H1 (cell line): ENCODE measurements around the gene TMPRSS3. TPM values are rescaled to one million over a fixed set of nuclear protein-coding genes. Genes with fewer than 3 reads are reported as not detected.
A peak's percentile ranks its signal among the peaks of the same experiment; 100 is the strongest.

Experiments
- CTCF ChIA-PET: fragments of 300-600 bp; sonication (Branson Sonifier 250); formaldehyde crosslinking; loops from one replicate; lab custom pipeline; 2021; ENCODE audit not compliant: partially characterized antibody; lab: Charles Lee
- POLR2A ChIA-PET: fragments of 300-600 bp; sonication (Branson Sonifier 250); formaldehyde crosslinking; loops from one replicate; lab custom pipeline; 2021; ENCODE audit warnings: inconsistent platforms; ENCODE audit not compliant: partially characterized antibody; lab: Charles Lee
- DNase-seq, 2 experiments: peaks; one replicate each; pipeline versions ENCODE4 v3.0.0 to v3.0.0-alpha.2; 2010 to 2022; ENCODE audit warnings: low spot score in 2 of 2, low read depth in 1 of 2, mixed read lengths in 1 of 2
- FAIRE-seq: peaks from 2 replicates; lab custom pipeline; 2011; peaks lifted over from hg19 to GRCh38; lab: Jason Lieb, UNC
- H2AFZ ChIP-seq: 2 replicates; pipeline ENCODE4 v1.8.1; 2012; ENCODE audit warnings: low read length, inconsistent platforms
- H2AK5ac ChIP-seq: 2 replicates; pipeline ENCODE4 v1.6.1; 2013; ENCODE audit warnings: low read depth, low read length
- H2BK120ac ChIP-seq: replicated peaks from 2 replicates; pipeline ENCODE3; 2013; ENCODE audit warnings: low read depth, low read length, inconsistent platforms
- H2BK12ac ChIP-seq: 2 replicates; pipeline ENCODE4 v1.6.1; 2013; ENCODE audit warnings: low read depth, low read length
- H2BK15ac ChIP-seq: 2 replicates; pipeline ENCODE4 v1.6.1; 2013; ENCODE audit warnings: low read length
- H2BK20ac ChIP-seq: 2 replicates; pipeline ENCODE4 v1.6.1; 2013; ENCODE audit warnings: low read length
- H2BK5ac ChIP-seq: 2 replicates; pipeline ENCODE4 v1.6.1; 2013; ENCODE audit warnings: low read depth, low read length
- H3K14ac ChIP-seq: 2 replicates; pipeline ENCODE4 v1.6.1; 2013; ENCODE audit warnings: inconsistent platforms; ENCODE audit not compliant: insufficient read length
- H3K18ac ChIP-seq: 2 replicates; pipeline ENCODE4 v1.6.1; 2013; ENCODE audit warnings: low read length; ENCODE audit errors: extremely low read depth
- H3K23ac ChIP-seq: 2 replicates; pipeline ENCODE4 v1.6.1; 2013; ENCODE audit warnings: inconsistent platforms; ENCODE audit not compliant: insufficient read length
- H3K23me2 ChIP-seq: 2 replicates; pipeline ENCODE4 v1.6.1; 2013; ENCODE audit warnings: low read depth, low read length
- H3K27ac ChIP-seq: 2 replicates; pipeline ENCODE4 v1.6.1; 2011; ENCODE audit warnings: low read depth, low read length, inconsistent platforms
- H3K27me3 ChIP-seq, 4 experiments: replicated peaks in 1 of 4; 1 replicate in 1 of 4; 2 replicates in 3 of 4; pipeline versions ENCODE4 v1.6.1 to v1.8.1; 2011 to 2013; ENCODE audit warnings: low read length in 3 of 4, mild to moderate bottlenecking in 3 of 4, inconsistent platforms in 2 of 4, mixed read lengths in 2 of 4, moderate library complexity in 1 of 4; ENCODE audit not compliant: control insufficient read depth in 3 of 4, insufficient read depth in 3 of 4; ENCODE audit errors: extremely low read depth in 1 of 4
- H3K36me3 ChIP-seq, 4 experiments: 2 replicates each; pipeline versions ENCODE4 v1.6.1 to v1.8.1; 2011 to 2013; ENCODE audit warnings: mild to moderate bottlenecking in 4 of 4, low read length in 3 of 4, moderate library complexity in 2 of 4, control low read depth in 1 of 4, inconsistent platforms in 1 of 4; ENCODE audit not compliant: insufficient read depth in 4 of 4, control insufficient read depth in 2 of 4
- H3K4ac ChIP-seq: replicated peaks from 2 replicates; pipeline ENCODE3; 2013; ENCODE audit warnings: low read length, low read depth, mixed read lengths, inconsistent platforms; ENCODE audit not compliant: insufficient read length
- H3K4me1 ChIP-seq, 4 experiments: replicated peaks in 1 of 4; 1 replicate in 1 of 4; 2 replicates in 3 of 4; pipeline versions ENCODE4 v1.6.1 to v1.8.1; 2011 to 2013; ENCODE audit warnings: low read length in 3 of 4, inconsistent platforms in 2 of 4, mixed read lengths in 1 of 4; ENCODE audit not compliant: insufficient read depth in 4 of 4, control insufficient read depth in 3 of 4
- H3K4me2 ChIP-seq, 2 experiments: 2 replicates each; pipeline versions ENCODE4 v1.6.1 to v1.8.1; 2011 to 2013; ENCODE audit warnings: low read depth in 2 of 2, low read length in 2 of 2, control low read depth in 1 of 2, inconsistent platforms in 1 of 2, mild to moderate bottlenecking in 1 of 2; ENCODE audit not compliant: insufficient read depth in 1 of 2
- H3K4me3 ChIP-seq, 4 experiments: fragments of 200-600, 300-600 bp in 1 of 4; sonication (generic), shearing (Covaris generic), sonication (Bioruptor Twin) in 1 of 4; 2 replicates each; pipeline versions ENCODE4 v1.5.1 to v1.8.1; 2011 to 2016; ENCODE audit warnings: low read length in 4 of 4, low read depth in 3 of 4, control low read depth in 2 of 4, inconsistent platforms in 2 of 4, mild to moderate bottlenecking in 2 of 4, mixed read lengths in 1 of 4, moderate library complexity in 1 of 4; ENCODE audit not compliant: insufficient read depth in 2 of 4; ENCODE audit errors: extremely low read depth in 1 of 4
- H3K56ac ChIP-seq: replicated peaks from 2 replicates; pipeline ENCODE3; 2013; ENCODE audit warnings: low read depth, mild to moderate bottlenecking, mixed read lengths, low read length, inconsistent platforms; ENCODE audit not compliant: insufficient read length
- H3K79me1 ChIP-seq: 2 replicates; pipeline ENCODE4 v1.6.1; 2013; ENCODE audit warnings: low read depth, low read length, control low read depth
- H3K79me2 ChIP-seq, 2 experiments: 2 replicates each; pipeline versions ENCODE4 v1.6.1 to v1.8.1; 2012 to 2013; ENCODE audit warnings: low read length in 2 of 2, mild to moderate bottlenecking in 2 of 2, inconsistent platforms in 1 of 2; ENCODE audit not compliant: insufficient read depth in 2 of 2, control insufficient read depth in 1 of 2
- H3K9ac ChIP-seq, 4 experiments: replicated peaks in 1 of 4; 1 replicate in 1 of 4; 2 replicates in 3 of 4; pipeline versions ENCODE4 v1.6.1 to v1.8.1; 2011 to 2013; ENCODE audit warnings: low read depth in 3 of 4, low read length in 3 of 4, control low read depth in 2 of 4, mild to moderate bottlenecking in 2 of 4, moderate library complexity in 2 of 4, inconsistent platforms in 1 of 4; ENCODE audit errors: extremely low read depth in 1 of 4
- H3K9me3 ChIP-seq, 2 experiments: 2 replicates each; pipeline versions ENCODE4 v1.6.1 to v1.8.1; 2012 to 2013; ENCODE audit warnings: mild to moderate bottlenecking in 2 of 2, moderate library complexity in 2 of 2, control low read depth in 1 of 2, inconsistent platforms in 1 of 2, low read depth in 1 of 2, low read length in 1 of 2, mixed read lengths in 1 of 2; ENCODE audit not compliant: insufficient read depth in 2 of 2
- H4K20me1 ChIP-seq, 2 experiments: replicated peaks in 1 of 2; 2 replicates each; pipeline versions ENCODE3 to v1.8.1; 2011 to 2013; ENCODE audit warnings: inconsistent platforms in 2 of 2, low read length in 2 of 2, mild to moderate bottlenecking in 1 of 2; ENCODE audit not compliant: insufficient read depth in 2 of 2, control insufficient read depth in 1 of 2
- H4K5ac ChIP-seq: 2 replicates; pipeline ENCODE4 v1.6.1; 2013; ENCODE audit warnings: low read length, low read depth, mixed read lengths, inconsistent platforms; ENCODE audit not compliant: insufficient read length
- H4K8ac ChIP-seq: 2 replicates; pipeline ENCODE4 v1.8.0; 2013; ENCODE audit warnings: mild to moderate bottlenecking, moderate library complexity, low read length, inconsistent platforms; ENCODE audit not compliant: insufficient read depth; ENCODE audit errors: extremely low read depth
- H4K91ac ChIP-seq: replicated peaks from 2 replicates; pipeline ENCODE3; 2013; ENCODE audit warnings: low read length, mixed read lengths, inconsistent platforms; ENCODE audit not compliant: insufficient read length
- ASH2L ChIP-seq: fragments of 200-600, 300-600 bp; sonication (generic); IDR thresholded peaks from one replicate; pipeline ENCODE4 v1.7.1; 2017; ENCODE audit warnings: low read length
- EP300 ChIP-seq, 2 experiments: IDR thresholded peaks; 1 replicate in 1 of 2; 2 replicates in 1 of 2; pipeline ENCODE4 v1.6.1; 2011 to 2012; ENCODE audit warnings: low read depth in 2 of 2, low read length in 2 of 2, mild to moderate bottlenecking in 2 of 2, borderline replicate concordance in 1 of 2, inconsistent platforms in 1 of 2, moderate library complexity in 1 of 2
- KDM1A ChIP-seq: fragments of 200-600, 300-600 bp; sonication (generic); IDR thresholded peaks from 2 replicates; pipeline ENCODE4 v1.7.1; 2016; ENCODE audit warnings: mild to moderate bottlenecking, low read length, borderline replicate concordance
- POLR2A ChIP-seq, 2 experiments: IDR thresholded peaks; 1 replicate in 1 of 2; 2 replicates in 1 of 2; pipeline ENCODE4 v1.6.1; 2011; ENCODE audit warnings: low read depth in 2 of 2, low read length in 2 of 2, mild to moderate bottlenecking in 2 of 2; ENCODE audit errors: control extremely low read depth in 1 of 2
- SIRT6 ChIP-seq: IDR thresholded peaks from one replicate; pipeline ENCODE4 v1.7.1; 2012; ENCODE audit warnings: low read length, inconsistent platforms
- TAF1 ChIP-seq: IDR thresholded peaks from 2 replicates; pipeline ENCODE4 v1.6.1; 2011; ENCODE audit warnings: mild to moderate bottlenecking, low read depth, low read length
- TEAD4 ChIP-seq: IDR thresholded peaks from 2 replicates; pipeline ENCODE4 v1.6.1; 2012; ENCODE audit warnings: low read depth, low read length, inconsistent platforms, mixed read lengths
- USF2 ChIP-seq: IDR thresholded peaks from 2 replicates; pipeline ENCODE4 v1.6.1; 2011; ENCODE audit warnings: low read length, improper control_type of control experiment
- ZNF274 ChIP-seq: IDR thresholded peaks from 2 replicates; pipeline ENCODE4 v1.7.0; 2012; ENCODE audit warnings: low read length, borderline replicate concordance; ENCODE audit errors: extremely low read depth
- WGBS, 2 experiments: shearing (Covaris generic) in 1 of 2; methylation state at CpG; one replicate each; pipeline versions ENCODE4 v1.1.6 to v1.1.7; 2013 to 2015; ENCODE audit warnings: low lambda C conversion rate in 2 of 2, mixed read lengths in 2 of 2, inconsistent platforms in 1 of 2, low coverage in 1 of 2, missing lambda C conversion rate in 1 of 2; ENCODE audit not compliant: insufficient replicate concordance in 2 of 2, insufficient coverage in 1 of 2, insufficient read length in 1 of 2; ENCODE audit errors: extremely low coverage in 1 of 2, missing lambda C conversion rate in 1 of 2; 5-methylcytosine and 5-hydroxymethylcytosine counted together
- polyA plus RNA-seq, 7 experiments: library from polyadenylated mRNA; depleted of rRNA in 3 of 7; stranded (reverse) in 5 of 7; unstranded in 2 of 7; fragments of >200 nt in 5 of 7; fragments of 200-250 nt in 2 of 7; gene quantifications; 1 replicate in 5 of 7; 2 replicates in 1 of 7; 4 replicates in 1 of 7; pipeline versions ENCODE4 v1.2.1 to v1.2.3, GENCODE V29; 2011 to 2013; ENCODE audit warnings: missing spikeins in 2 of 7, mixed read lengths in 2 of 7
- total RNA-seq: library from RNA; stranded (reverse); fragmentation: NEBNext Ultra II Directional; extraction: Animal tissue kit (Norgen Biotek cat#: 25700); gene quantifications from 2 replicates; pipeline ENCODE4 v1.2.1, GENCODE V29; 2021

The TMPRSS3 gene
- total and polyA plus RNA-seq, 2 of the 8 experiments (the other 6 are each of a cell fraction or from before 2014, with no cell fraction given) = 0.38 TPM; not detected in 1

GRCh38 chr21:42388740-42389448, 7.0 kb downstream of the TMPRSS3 start:
- ChIA-PET POLR2A (interaction anchor here (0.9 to 1.6 kb wide), 3 partner anchors 10 to 16 kb away, joined by 3 to 5 read pairs (median 3); no protein-coding TSS in a partner anchor), CTCF (interaction anchor here (0.9 to 2.2 kb wide), 8 partner anchors 9 to 74 kb away, joined by 3 to 8 read pairs (median 4); no protein-coding TSS in a partner anchor)
- Histone ChIP-seq H3K14ac (no peak overlapping the region), H2AFZ (no peak overlapping the region), H3K27ac (0 out of 2 replicates have a peak overlapping the region, but pooled peaks have one; percentile 15), H2BK15ac (no peak overlapping the region), H3K18ac (peak overlapping the region; percentile 67; the same call in 1 of the 2 replicates), H3K9me3 (peaks cover 0 to 4% of the 10 kb centered on the region in 2 experiments; a peak in 1 of 4 replicates), H3K23ac (no peak overlapping the region), H4K8ac (no peak overlapping the region), H3K4me3 (peak overlapping the region in 1 of 4 experiments; percentile 3; a peak in 1 of 8 replicates), H3K56ac (no peak overlapping the region), H2AK5ac (peak overlapping the region; percentile 87; the same call in 1 of the 2 replicates), H3K23me2 (no peaks in the 10 kb centered on the region), H3K27me3 (0 out of 7 replicates have a peak, but pooled peaks cover 0 to 2% (median 0%) of the 10 kb centered on the region in 4 experiments), H3K4ac (no peak overlapping the region), H3K9ac (peak overlapping the region in 1 of 4 experiments; percentile 2; a peak in 1 of 7 replicates), H2BK120ac (no peak overlapping the region), H2BK5ac (peak overlapping the region; percentile 73), H3K79me2 (no peaks in the 10 kb centered on the region), H3K79me1 (no peaks in the 10 kb centered on the region), H2BK12ac (peak overlapping the region; percentile 82), H4K91ac (no peak overlapping the region), H4K20me1 (no peaks in the 10 kb centered on the region), H4K5ac (no peak overlapping the region), H3K4me2 (peak overlapping the region; percentile 26 to 39; a peak in 3 of 4 replicates), H3K4me1 (peaks cover 0 to 12% (median 9%) of the 10 kb centered on the region in 4 experiments; a peak in 3 of 7 replicates), H3K36me3 (no peaks in the 10 kb centered on the region), H2BK20ac (no peak overlapping the region)
- TF ChIP-seq TAF1 = peak; percentile 41; the same call in 1 of the 2 replicates
- peak in 1 of 2 experiments; percentile 64; a peak in 1 of 3 replicates for TF ChIP-seq EP300 (IDR thresholded peaks at IDR 0.05; ENCODE audit: borderline replicate concordance in 1 of 2, low read depth in 2 of 2, low read length in 2 of 2)
- peak; percentile 90 for TF ChIP-seq TEAD4
- TF ChIP-seq KDM1A = peak; percentile 51; the same call in 1 of the 2 replicates
- no peak for TF ChIP-seq ZNF274
- TF ChIP-seq SIRT6 = no peak
- no peak for TF ChIP-seq ASH2L
- no peak for TF ChIP-seq USF2
- no peak for TF ChIP-seq POLR2A (IDR thresholded peaks at IDR 0.05; ENCODE audit: control extremely low read depth in 1 of 2, low read depth in 2 of 2, low read length in 2 of 2)
- DNase-seq (no peak), FAIRE-seq (no peak)
- 67% methylated on average over 20 of the region's 20 CpGs; no CpG with 5 or more reads in 1 of the 2 experiments for WGBS, 2 experiments
